HG02981 (cell line): ENCODE measurements around the gene PRKX.
"Not testable (repeated sequence)": the region's sequence is repeated elsewhere in the genome, so short reads cannot be mapped to it uniquely, and the experiment has no call there.

Experiments used
- ATAC-seq: cut with Tn5 transposase; IDR thresholded peaks from one replicate; pipeline ENCODE4 v1.9.1; 2021; ENCODE audit warnings: mild to moderate bottlenecking, moderate library complexity; ENCODE audit not compliant: unreplicated experiment

The PRKX gene

GRCh38 chrX:3713225-3713936 lies at the start of gene PRKX:
Gene PRKX, minus strand, starts transcription at chrX:3713649. Its CDS starts 396 bp downstream, at chrX:3713253.
- ATAC-seq: peak; percentile 71

DNA sequence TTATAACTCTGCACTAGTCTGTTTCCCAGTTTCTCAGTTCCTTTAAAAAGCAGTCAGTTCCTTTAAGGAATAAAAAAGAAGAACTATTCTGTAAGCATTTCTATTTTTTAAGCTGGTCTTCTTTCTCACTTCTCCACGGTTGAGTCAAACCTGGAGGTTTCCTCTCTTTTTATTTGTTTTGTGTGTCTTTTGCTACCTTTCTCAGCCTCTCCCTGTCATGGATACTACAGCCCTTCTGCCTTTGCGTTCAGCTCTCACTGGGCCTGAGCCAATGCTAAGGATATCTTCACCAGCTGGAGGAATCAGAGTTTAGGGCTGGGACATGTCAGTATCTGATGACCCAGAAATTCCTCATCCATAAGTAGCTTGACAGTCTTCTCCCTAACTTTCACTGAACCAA lies 49.7 kb upstream of the PRKX start:
- no peak for ATAC-seq

DNA sequence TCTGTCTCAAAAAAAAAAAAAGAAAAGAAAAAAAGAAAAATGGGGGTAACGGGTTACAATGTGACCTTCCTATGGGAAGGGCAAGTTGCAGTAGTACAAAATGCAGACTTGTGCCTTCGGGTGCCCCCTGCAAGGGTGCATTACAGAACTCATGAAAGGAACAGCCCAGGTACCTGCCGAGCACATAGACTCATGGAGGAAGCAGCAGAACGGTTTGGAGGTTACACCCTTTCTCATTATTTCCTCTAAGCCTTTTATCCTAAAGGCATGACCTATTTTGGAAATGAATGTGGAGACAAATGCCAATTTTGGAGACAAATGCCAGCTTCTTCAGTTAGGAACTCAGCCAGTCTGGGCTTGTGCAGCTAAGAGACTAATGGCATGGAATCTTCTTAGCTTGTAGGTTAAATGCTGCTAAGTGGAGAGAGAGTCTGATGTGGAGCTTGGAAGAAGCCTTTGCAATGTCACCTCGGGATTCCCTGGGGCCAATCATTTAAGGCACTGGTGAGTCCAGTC lies 44.1 kb upstream of the PRKX start:
- ATAC-seq: no peak

DNA sequence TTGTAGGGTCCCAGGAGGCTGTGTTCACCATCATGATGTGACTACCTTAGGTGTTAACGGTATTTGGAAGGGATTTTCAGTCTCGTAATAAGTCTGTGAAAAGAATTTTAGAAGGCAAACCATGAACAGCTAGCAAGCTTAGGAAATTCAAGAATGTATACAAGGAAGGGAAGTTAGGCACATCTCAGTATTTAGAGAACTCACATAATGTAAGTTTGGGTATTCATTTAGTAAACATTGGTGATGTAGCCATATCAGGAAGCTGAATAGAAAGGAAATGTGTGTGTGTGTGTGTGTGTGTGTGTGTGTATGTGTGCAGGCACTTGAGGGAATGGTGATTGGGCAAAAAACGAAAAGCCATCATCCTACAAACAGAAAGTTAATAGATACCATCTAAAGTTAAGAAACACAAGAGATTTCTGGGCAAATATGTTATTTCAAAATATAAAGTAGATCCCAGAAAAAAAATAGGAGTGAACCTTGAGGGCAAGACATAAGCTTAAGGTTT lies 34.7 kb upstream of the PRKX start:
- no peak for ATAC-seq

DNA sequence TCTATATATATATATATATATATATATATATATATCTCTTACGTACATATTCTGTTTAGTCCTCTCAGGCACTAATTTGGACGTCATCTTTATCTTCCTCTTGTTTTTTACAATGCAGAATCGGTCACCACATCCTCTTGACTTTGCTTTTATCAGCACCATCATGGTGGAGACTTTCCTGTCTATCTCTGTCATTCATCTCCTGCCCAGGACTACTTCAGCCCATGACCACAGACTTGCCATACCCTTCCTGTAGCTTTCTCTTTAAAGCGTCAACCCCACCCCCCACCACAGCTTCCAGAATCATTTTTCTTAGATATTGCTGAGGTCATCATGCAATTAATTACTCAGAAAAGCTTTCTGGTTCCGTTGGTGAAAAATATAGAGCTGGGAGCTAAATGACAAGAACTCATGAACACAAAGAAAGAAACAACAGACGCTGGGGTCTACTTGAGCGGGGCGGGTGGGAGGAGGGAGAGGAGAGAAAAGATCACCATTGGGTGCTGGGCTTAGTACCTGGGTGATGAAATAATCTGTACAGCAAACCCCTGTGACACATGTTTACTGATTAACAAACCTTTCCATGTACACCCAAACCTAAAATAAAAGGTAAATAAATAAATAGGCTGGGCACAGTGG lies 30.5 kb upstream of the PRKX start:
- no peak for ATAC-seq

- ATAC-seq: not testable (repeated sequence)
Observed at GRCh38 chrX:3740946-3741345, 27.5 kb upstream of the PRKX start.

DNA sequence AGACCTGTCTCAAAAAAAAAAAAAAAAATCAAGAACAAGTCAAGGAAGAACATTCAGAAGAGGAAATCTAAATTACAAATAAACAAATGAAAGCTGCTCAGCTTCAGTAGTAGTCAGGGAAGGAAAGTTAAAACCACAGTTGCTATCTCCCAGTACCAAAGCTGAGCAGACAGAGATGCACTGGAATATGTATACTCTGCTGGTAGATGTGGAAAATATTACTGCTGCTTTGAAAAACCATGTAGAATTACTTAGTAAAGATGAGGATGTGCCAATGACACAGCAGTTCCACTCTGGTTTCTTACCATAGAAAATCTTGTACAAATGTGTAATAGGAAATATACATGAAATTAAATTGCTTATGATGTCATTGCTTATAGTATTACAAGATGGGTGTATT lies 25.1 kb upstream of the PRKX start:
- no peak for ATAC-seq

DNA sequence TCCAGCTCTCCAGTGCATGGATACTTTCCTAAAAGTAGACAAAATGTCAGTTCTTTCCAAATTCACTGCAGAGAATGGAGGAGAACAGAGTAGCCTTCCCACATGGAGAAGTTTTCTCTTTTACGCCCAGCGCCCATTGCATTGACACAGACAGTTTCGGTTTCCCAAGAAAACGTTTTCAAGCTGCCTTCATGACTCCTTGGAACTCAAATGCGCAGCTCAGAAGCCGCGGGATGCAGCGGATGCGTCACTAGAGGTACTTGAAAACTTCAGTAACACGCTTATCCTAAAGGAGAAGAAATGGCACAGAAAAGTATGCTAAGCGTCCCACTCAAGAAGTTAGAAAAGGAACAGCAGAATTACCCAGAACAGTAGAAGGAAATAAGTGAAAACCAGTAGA lies 23.1 kb upstream of the PRKX start:
- not testable (repeated sequence) for ATAC-seq

GRCh38 chrX:3735891-3736290 lies 22.4 kb upstream of the PRKX start:
- ATAC-seq: not testable (repeated sequence)

GRCh38 chrX:3734456-3734855 lies 21.0 kb upstream of the PRKX start:
- not testable (repeated sequence) for ATAC-seq

GRCh38 chrX:3733043-3733430 lies 19.6 kb upstream of the PRKX start:
- no peak for ATAC-seq

DNA sequence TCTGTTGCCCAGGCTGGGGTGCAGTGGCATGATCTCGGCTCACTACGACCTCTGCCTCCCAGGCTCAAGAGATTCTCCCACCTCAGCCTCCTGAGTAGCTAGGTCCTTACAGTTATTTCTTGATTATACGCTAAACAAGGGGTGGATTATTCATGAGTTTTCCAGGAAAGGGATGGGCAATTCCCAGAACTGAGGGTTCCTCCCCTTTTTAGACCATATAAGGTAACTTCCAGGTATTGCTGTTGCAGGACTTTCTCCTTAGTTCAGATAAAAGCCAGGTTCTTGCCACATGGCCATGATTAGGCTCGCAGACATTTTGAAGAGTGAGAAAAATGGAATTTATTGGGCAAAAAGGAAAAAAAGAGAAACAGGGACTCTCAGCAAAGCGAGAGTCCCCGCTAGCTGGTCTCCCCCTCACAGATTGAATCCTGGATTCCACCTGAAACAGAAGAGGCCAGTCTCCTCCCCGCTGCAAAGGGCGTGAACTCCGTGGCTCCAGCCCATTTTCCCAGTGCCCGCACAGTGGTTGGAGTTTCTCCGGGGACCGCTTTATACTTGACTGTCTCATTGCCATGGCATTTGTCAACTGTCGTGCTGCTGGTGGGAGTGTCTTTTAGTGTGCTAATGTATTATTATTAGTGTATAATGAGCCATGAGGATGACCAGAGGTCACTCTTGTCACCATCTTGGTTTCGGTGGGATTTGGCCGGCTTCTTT lies 19.0 kb upstream of the PRKX start:
- ATAC-seq: not testable (repeated sequence)

- no peak for ATAC-seq
Observed at GRCh38 chrX:3728454-3728853, 15.0 kb upstream of the PRKX start.

DNA sequence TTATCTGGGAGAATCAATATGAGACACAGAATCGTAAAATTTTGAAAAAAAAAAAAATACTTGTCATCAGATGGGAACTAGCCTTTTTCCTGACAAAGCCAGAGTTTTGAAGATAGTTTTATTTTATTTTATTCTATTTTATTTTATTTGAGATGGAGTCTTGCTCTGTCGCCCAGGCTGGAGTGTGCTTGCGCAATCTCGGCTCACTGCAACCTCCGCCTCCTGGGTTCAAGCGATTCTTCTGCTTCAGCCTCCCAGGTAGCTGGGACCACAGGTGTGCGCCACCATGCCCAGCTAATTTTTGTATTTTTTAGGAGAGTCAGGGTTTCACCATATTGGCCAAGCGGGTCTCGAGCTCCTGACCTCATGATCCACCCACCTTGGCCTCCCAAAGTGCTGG lies 10.0 kb upstream of the PRKX start:
- ATAC-seq: not testable (repeated sequence)

GRCh38 chrX:3717742-3718420 lies 4.4 kb upstream of the PRKX start:
- no peak for ATAC-seq

DNA sequence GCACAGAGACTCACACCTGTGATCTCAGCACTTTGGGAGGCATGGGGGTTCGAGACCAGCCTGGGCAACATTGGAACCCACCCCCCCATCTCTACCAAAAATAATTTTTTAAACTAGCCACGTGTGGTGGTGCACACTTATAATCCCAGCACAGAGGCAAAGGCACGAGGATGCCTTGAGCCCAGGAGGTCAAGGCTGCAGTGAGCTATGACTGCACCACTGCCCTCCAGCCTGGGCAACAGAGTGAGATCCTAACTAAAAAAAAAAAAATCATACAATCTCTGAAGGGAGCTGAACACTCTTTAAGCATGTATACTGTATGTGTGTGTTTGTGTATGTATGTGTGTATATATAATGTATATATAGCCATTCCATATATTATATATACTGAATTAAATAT lies 2.5 kb upstream of the PRKX start:
- ATAC-seq: no peak

- not testable (repeated sequence) for ATAC-seq
Observed at GRCh38 chrX:3714706-3715479, 1.4 kb upstream of the PRKX start.

GRCh38 chrX:3713937-3714434 lies 537 bp upstream of the PRKX start:
- ATAC-seq: no peak

DNA sequence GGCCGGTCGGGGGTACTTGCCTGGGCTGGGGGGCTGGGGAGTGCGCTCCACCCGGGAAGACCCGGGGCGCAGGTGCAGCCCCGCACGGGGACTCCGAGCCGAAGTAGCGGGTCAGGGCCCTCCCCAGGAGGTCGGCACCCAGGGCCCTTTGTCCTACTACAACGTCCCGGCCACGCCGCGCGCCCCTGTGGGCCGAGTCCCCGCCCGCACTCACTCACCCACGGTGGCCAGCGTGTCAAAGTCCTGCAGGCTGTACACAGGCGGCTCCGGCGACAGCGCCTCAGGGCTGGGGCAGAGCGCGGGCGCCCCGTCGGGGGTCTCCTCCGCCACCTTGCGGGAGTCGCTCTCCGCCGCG lies 602 bp downstream of the PRKX start:
- peak; percentile 15 for ATAC-seq
